ENCODE measurements around the gene NAB1.

- TF ChIP-seq CTCF (IDR thresholded peaks at IDR 0.05; ENCODE audit: borderline replicate concordance, extremely low read depth, low read length, poor library complexity, severe bottlenecking) (no peak), EZH2 (IDR thresholded peaks at IDR 0.05; ENCODE audit: borderline replicate concordance, low read depth, low read length, severe bottlenecking) (no peak)
These were observed 421 bp upstream of the NAB1 start for GRCh38 chr2:190648289-190649034.
